Measurements from ENCODE around the gene LPA. TPM values are rescaled to one million over a fixed set of nuclear protein-coding genes. Genes with fewer than 3 reads are reported as not detected.

The LPA gene
- total and polyA plus RNA-seq, 2 of the 8 experiments (the other 6 are each of a cell fraction or from before 2014, with no cell fraction given), result 0.39 TPM; not detected in 1

- no peak for TF ChIP-seq SAP30 (IDR thresholded peaks at IDR 0.05; ENCODE audit: insufficient read depth, insufficient replicate concordance, low read length)
Observed at GRCh38 chr6:160581406-160581805, 82.7 kb downstream of the LPA start (continued).
